GM12878 (cell line): ENCODE measurements around the gene STYXL2. TPM values are rescaled to one million over a fixed set of nuclear protein-coding genes. Genes with fewer than 3 reads are reported as not detected.

Source experiments
- ATAC-seq: fragments of 200-7000 bp; cut with Tn5 transposase; 3 replicates; pipeline ENCODE4 v1.9.1; 2020; ENCODE audit warnings: mild to moderate bottlenecking, moderate library complexity
- BruUV-seq: library from RNA; stranded (reverse); fragments of 400-500 nt; replicated peaks from 2 replicates; lab custom pipeline; 2021; lab: Mats Ljungman, UMichigan
- CTCF ChIA-PET: fragments of 300-600 bp; sonication (Branson Sonifier 250); formaldehyde crosslinking; extraction: SDS; loops from one replicate; lab custom pipeline; 2021; ENCODE audit warnings: inconsistent platforms; lab: Yijun Ruan, JAX
- POLR2A ChIA-PET: fragments of 350-600 bp; formaldehyde crosslinking; extraction: SDS; loops from one replicate; lab custom pipeline; 2021; ENCODE audit warnings: inconsistent platforms; lab: Charles Lee
- RAD21 ChIA-PET: fragments of 300-600 bp; sonication (Branson Sonifier 250); formaldehyde crosslinking; loops from one replicate; lab custom pipeline; 2023; ENCODE audit warnings: antibody characterized with exemption; ENCODE audit not compliant: unreplicated experiment; lab: Charles Lee
- SMC1A ChIA-PET: fragments of 300-600 bp; sonication (Branson Sonifier 250); formaldehyde crosslinking; loops from one replicate; lab custom pipeline; 2023; ENCODE audit not compliant: unreplicated experiment, uncharacterized antibody; lab: Charles Lee
- DNase-seq: peaks from one replicate; pipeline ENCODE4 v3.0.0-alpha.2; 2011; ENCODE audit warnings: low read depth, low spot score
- FAIRE-seq: peaks from 3 replicates; lab custom pipeline; 2011; peaks lifted over from hg19 to GRCh38; lab: Jason Lieb, UNC
- H2AFZ ChIP-seq: 2 replicates; pipeline ENCODE4 v1.6.0; 2011; ENCODE audit warnings: low read depth, low read length, control low read depth; ENCODE audit not compliant: control insufficient read depth
- H3K27ac ChIP-seq: 2 replicates; pipeline ENCODE4 v1.5.1; 2011; ENCODE audit warnings: control low read depth; ENCODE audit not compliant: control insufficient read depth, insufficient read depth
- H3K27me3 ChIP-seq, 2 experiments: replicated peaks in 1 of 2; 2 replicates each; pipeline versions ENCODE4 v1.6.0 to v1.6.1; 2011; ENCODE audit warnings: low read length in 1 of 2; ENCODE audit not compliant: control insufficient read depth in 2 of 2, insufficient read depth in 2 of 2
- H3K36me3 ChIP-seq, 2 experiments: 2 replicates each; pipeline ENCODE4 v1.5.1; 2011; ENCODE audit warnings: low read length in 1 of 2; ENCODE audit not compliant: control insufficient read depth in 2 of 2, insufficient read depth in 2 of 2
- H3K4me1 ChIP-seq: 2 replicates; pipeline ENCODE4 v1.6.1; 2011; ENCODE audit warnings: mild to moderate bottlenecking, low read length, moderate library complexity, mixed read lengths; ENCODE audit not compliant: control insufficient read depth, insufficient read depth
- H3K4me2 ChIP-seq: 2 replicates; pipeline ENCODE4 v1.6.0; 2011; ENCODE audit warnings: control low read depth; ENCODE audit not compliant: control insufficient read depth, insufficient read depth
- H3K4me3 ChIP-seq: fragments of 200-600 bp; sonication (generic); 2 replicates; pipeline ENCODE4 v1.5.1; 2016
- H3K79me2 ChIP-seq: 2 replicates; pipeline ENCODE4 v1.6.0; 2011; ENCODE audit warnings: low read length; ENCODE audit not compliant: control insufficient read depth, insufficient read depth
- H3K9ac ChIP-seq: 2 replicates; pipeline ENCODE4 v1.8.0; 2011; ENCODE audit warnings: low read length, control low read depth, mixed read lengths; ENCODE audit not compliant: control insufficient read depth, insufficient read depth
- H3K9me3 ChIP-seq: replicated peaks from 3 replicates; pipeline ENCODE4 v1.5.1; 2011; ENCODE audit warnings: mild to moderate bottlenecking, low read length; ENCODE audit not compliant: control insufficient read depth, insufficient read depth
- H4K20me1 ChIP-seq: 2 replicates; pipeline ENCODE4 v1.6.0; 2011; ENCODE audit not compliant: control insufficient read depth, insufficient read depth
- HCFC1 ChIP-seq: fragments of 150-350 bp; IDR thresholded peaks from 2 replicates; pipeline ENCODE4 v1.6.1; 2014; ENCODE audit warnings: low read length
- NFYA ChIP-seq: IDR thresholded peaks from 2 replicates; pipeline ENCODE4 v1.6.1; 2011; ENCODE audit warnings: low read depth, mild to moderate bottlenecking, low read length, improper control_type of control experiment, borderline replicate concordance
- WGBS: methylation state at CpG from one replicate; pipeline ENCODE4 v1.1.6; 2016; ENCODE audit warnings: low lambda C conversion rate; ENCODE audit not compliant: insufficient replicate concordance, insufficient coverage; ENCODE audit errors: missing lambda C conversion rate; 5-methylcytosine and 5-hydroxymethylcytosine counted together
- in situ Hi-C: fragments of 300-500 bp; cut with MboI; formaldehyde crosslinking; loops from 9 replicates; pipeline ENCODE4 v1.14.3; 2018; ENCODE audit warnings: mixed read lengths
- intact Hi-C: fragments of 100-400 bp; cut with micrococcal nuclease; formaldehyde crosslinking; loops from one replicate; pipeline ENCODE4 v1.14.2; 2022; ENCODE audit not compliant: unreplicated experiment
- polyA plus RNA-seq, 11 experiments: library from polyadenylated mRNA; depleted of rRNA in 4 of 11; unstranded in 6 of 11; stranded (reverse) in 5 of 11; fragments of >200 nt; fragmentation: Nextera tagmentation in 4 of 11; fragmentation: Illumina TruSeq in 1 of 11; extraction: Ambion mirVana in 4 of 11; extraction: Trizol in 1 of 11; gene quantifications; 1 replicate in 1 of 11; 2 replicates in 10 of 11; pipeline versions ENCODE4 v1.2.1 to v1.2.3, GENCODE V29; 2011 to 2016; ENCODE audit warnings: inconsistent platforms in 2 of 11, missing spikeins in 2 of 11, low read depth in 1 of 11
- total RNA-seq, 4 experiments: library from RNA; depleted of rRNA in 3 of 4; stranded (reverse); fragments of >200 nt in 3 of 4; fragmentation: Illumina TruSeq in 1 of 4; extraction: Trizol in 1 of 4; gene quantifications; 2 replicates each; pipeline versions ENCODE4 v1.2.1 to v1.2.3, GENCODE V29; 2013 to 2021
- TF ChIP-seq, protein P1 (sequence below): IDR thresholded peaks from 2 replicates; pipeline ENCODE4 v1.6.1; 2012; ENCODE audit warnings: low read depth, low read length, improper control_type of control experiment
- TF ChIP-seq, protein P2 (sequence below): fragments of 450-650 bp; IDR thresholded peaks from 2 replicates; pipeline ENCODE4 v1.6.1; 2017; ENCODE audit warnings: low read depth, mild to moderate bottlenecking, moderate library complexity

STYXL2 gene
- total and polyA plus RNA-seq, 10 of the 15 experiments (the other 5 are each of a cell fraction or from before 2014, with no cell fraction given) = under 0.01 to 0.08 (median 0.03) TPM; not detected in 7

DNA sequence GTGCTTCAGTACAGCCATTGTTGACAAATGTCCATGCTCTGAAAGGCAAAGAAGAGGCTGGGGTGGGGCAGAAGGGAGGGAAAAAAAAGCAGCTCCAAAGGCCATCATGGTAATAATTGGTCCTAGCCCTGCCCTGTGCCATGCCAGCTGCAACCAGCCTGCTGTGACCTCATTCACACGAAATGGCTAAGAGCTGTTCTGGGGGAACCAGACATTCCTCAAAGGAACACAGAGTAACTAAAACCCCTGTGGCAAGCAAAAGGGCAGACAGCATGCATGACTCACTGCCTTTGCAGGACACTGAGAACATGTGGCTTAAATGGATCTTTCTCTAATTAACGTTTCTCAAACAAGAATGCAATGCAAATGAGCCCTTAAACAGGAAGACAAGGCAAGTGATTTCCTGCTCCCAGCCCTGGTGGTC is 42.3 kb downstream of the STYXL2 start:
- no peaks in the 10 kb centered on the region for H4K20me1 ChIP-seq
- peaks cover 3 to 8% of the 10 kb centered on the region in 2 experiments; a peak in 2 of 4 replicates for H3K27me3 ChIP-seq
- no peak overlapping the region for H3K27ac ChIP-seq
- SMC1A ChIA-PET = interaction anchor here (0.7 kb wide), 1 partner anchor 83 kb away, joined by 3 read pairs; no protein-coding TSS in a partner anchor
- in situ Hi-C loops = no loop called here
- POLR2A ChIA-PET = no interaction called here
- no peak for ATAC-seq
- CTCF ChIA-PET = interaction anchor here (1.6 to 5.0 kb wide), 2 partner anchors 75 to 78 kb away, joined by 3 to 20 read pairs; no protein-coding TSS in a partner anchor
- DNase-seq = no peak
- BruUV-seq = no TSS peak
- no peak overlapping the region for H2AFZ ChIP-seq
- TF ChIP-seq, protein P1, sequence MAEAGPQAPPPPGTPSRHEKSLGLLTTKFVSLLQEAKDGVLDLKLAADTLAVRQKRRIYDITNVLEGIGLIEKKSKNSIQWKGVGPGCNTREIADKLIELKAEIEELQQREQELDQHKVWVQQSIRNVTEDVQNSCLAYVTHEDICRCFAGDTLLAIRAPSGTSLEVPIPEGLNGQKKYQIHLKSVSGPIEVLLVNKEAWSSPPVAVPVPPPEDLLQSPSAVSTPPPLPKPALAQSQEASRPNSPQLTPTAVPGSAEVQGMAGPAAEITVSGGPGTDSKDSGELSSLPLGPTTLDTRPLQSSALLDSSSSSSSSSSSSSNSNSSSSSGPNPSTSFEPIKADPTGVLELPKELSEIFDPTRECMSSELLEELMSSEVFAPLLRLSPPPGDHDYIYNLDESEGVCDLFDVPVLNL = no peak
- TF ChIP-seq HCFC1 = no peak
- TF ChIP-seq, protein P2, sequence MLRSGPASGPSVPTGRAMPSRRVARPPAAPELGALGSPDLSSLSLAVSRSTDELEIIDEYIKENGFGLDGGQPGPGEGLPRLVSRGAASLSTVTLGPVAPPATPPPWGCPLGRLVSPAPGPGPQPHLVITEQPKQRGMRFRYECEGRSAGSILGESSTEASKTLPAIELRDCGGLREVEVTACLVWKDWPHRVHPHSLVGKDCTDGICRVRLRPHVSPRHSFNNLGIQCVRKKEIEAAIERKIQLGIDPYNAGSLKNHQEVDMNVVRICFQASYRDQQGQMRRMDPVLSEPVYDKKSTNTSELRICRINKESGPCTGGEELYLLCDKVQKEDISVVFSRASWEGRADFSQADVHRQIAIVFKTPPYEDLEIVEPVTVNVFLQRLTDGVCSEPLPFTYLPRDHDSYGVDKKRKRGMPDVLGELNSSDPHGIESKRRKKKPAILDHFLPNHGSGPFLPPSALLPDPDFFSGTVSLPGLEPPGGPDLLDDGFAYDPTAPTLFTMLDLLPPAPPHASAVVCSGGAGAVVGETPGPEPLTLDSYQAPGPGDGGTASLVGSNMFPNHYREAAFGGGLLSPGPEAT = no peak
- TF ChIP-seq NFYA = no peak
- RAD21 ChIA-PET = no interaction called here
- intact Hi-C loops = no loop called here
- no peak overlapping the region for H3K9ac ChIP-seq
- 0% methylated on average over 2 of the region's 2 CpGs for WGBS
- H3K36me3 ChIP-seq = no peaks in the 10 kb centered on the region
- H3K4me1 ChIP-seq = no peaks in the 10 kb centered on the region
- no peak overlapping the region for H3K4me2 ChIP-seq
- H3K9me3 ChIP-seq = no peaks in the 10 kb centered on the region
- H3K79me2 ChIP-seq = no peaks in the 10 kb centered on the region
- H3K4me3 ChIP-seq = no peak overlapping the region
- FAIRE-seq = no peak
